HepG2 (cell line): ENCODE data around the gene PPP1R14D. TPM values are rescaled to one million over a fixed set of nuclear protein-coding genes. Genes with fewer than 3 reads are reported as not detected.

Experiments
- BORCS8-MEF2B ChIP-seq: sonication (generic); formaldehyde crosslinking; IDR thresholded peaks from 2 replicates; pipeline ENCODE4 v1.8.0; 2022; ENCODE audit warnings: mild to moderate bottlenecking, missing genetic modification reagents
- GFI1 ChIP-seq: sonication (generic); formaldehyde crosslinking; IDR thresholded peaks from 2 replicates; pipeline ENCODE4 v1.5.0; 2020; ENCODE audit warnings: missing genetic modification reagents, mild to moderate bottlenecking, borderline replicate concordance
- ISX ChIP-seq: sonication (generic); formaldehyde crosslinking; conservative IDR thresholded peaks from 2 replicates; pipeline ENCODE4 v1.5.0; 2020; ENCODE audit warnings: missing genetic modification reagents
- KLF11 ChIP-seq: IDR thresholded peaks from 2 replicates; pipeline ENCODE4 v1.6.1; 2016; ENCODE audit warnings: missing compliant biosample characterization
- MAF1 ChIP-seq: sonication (generic); formaldehyde crosslinking; IDR thresholded peaks from 2 replicates; pipeline ENCODE4 v1.5.0; 2020; ENCODE audit warnings: missing genetic modification reagents, borderline replicate concordance
- POLR2A ChIP-seq, 2 experiments: IDR thresholded peaks; 2 replicates each; pipeline ENCODE4 v1.6.1; 2011; ENCODE audit warnings: low read depth in 2 of 2, low read length in 2 of 2, mild to moderate bottlenecking in 1 of 2, moderate library complexity in 1 of 2; ENCODE audit not compliant: insufficient read depth in 1 of 2
- RAD21 ChIP-seq: fragments of 450-650 bp; formaldehyde crosslinking; IDR thresholded peaks from 2 replicates; pipeline ENCODE4 v1.5.0; 2020; ENCODE audit warnings: mild to moderate bottlenecking
- RBFOX2 ChIP-seq: fragments of 200-400 bp; formaldehyde crosslinking; IDR thresholded peaks from 2 replicates; pipeline ENCODE4 v1.6.1; 2017; ENCODE audit warnings: low read depth, mild to moderate bottlenecking, low read length
- RFX3 ChIP-seq: IDR thresholded peaks from 2 replicates; pipeline ENCODE4 v1.6.1; 2016; ENCODE audit warnings: missing biosample characterization, missing genetic modification reagents
- SOX13 ChIP-seq, 3 experiments: fragments of 450-650 bp in 1 of 3; sonication (generic) in 1 of 3; formaldehyde crosslinking in 1 of 3; IDR thresholded peaks in 2 of 3; conservative IDR thresholded peaks in 1 of 3; 2 replicates each; pipeline versions ENCODE4 v1.5.0 to v1.6.1; 2016 to 2020; ENCODE audit warnings: antibody characterized with exemption in 1 of 3, mild to moderate bottlenecking in 1 of 3, missing compliant biosample characterization in 1 of 3, missing genetic modification reagents in 1 of 3, moderate library complexity in 1 of 3
- ZNF350 ChIP-seq: sonication (generic); formaldehyde crosslinking; IDR thresholded peaks from 2 replicates; pipeline ENCODE4 v1.4.0; 2020; ENCODE audit warnings: mild to moderate bottlenecking, low read depth, missing genetic modification reagents, borderline replicate concordance
- ZNF720 ChIP-seq: sonication (generic); formaldehyde crosslinking; IDR thresholded peaks from 2 replicates; pipeline ENCODE4 v1.4.0; 2020; ENCODE audit warnings: missing genetic modification reagents
- polyA plus RNA-seq, 8 experiments: library from polyadenylated mRNA; depleted of rRNA in 3 of 8; stranded (reverse) in 7 of 8; unstranded in 1 of 8; fragments of >200 nt; fragmentation: Illumina TruSeq in 4 of 8; extraction: Trizol in 4 of 8; gene quantifications; 2 replicates each; pipeline versions ENCODE4 v1.2.1 to v1.2.3, GENCODE V29; 2011 to 2016; ENCODE audit warnings: low read depth in 4 of 8, missing spikeins in 1 of 8, mixed read lengths in 1 of 8; ENCODE audit not compliant: insufficient read depth in 1 of 8
- total RNA-seq, 5 experiments: library from RNA; depleted of rRNA; stranded (reverse); fragments of >200 nt; fragmentation: Illumina TruSeq; extraction: Trizol; gene quantifications; 2 replicates each; pipeline ENCODE4 v1.2.3, GENCODE V29; 2016; ENCODE audit warnings: low read depth in 1 of 5
- TF ChIP-seq, protein P1 (sequence below): sonication (generic); formaldehyde crosslinking; conservative IDR thresholded peaks from 2 replicates; pipeline ENCODE4 v1.4.0; 2020; ENCODE audit warnings: missing genetic modification reagents
- TF ChIP-seq, protein P2 (sequence below): IDR thresholded peaks from 2 replicates; pipeline ENCODE4 v1.6.1; 2012; ENCODE audit warnings: inconsistent platforms

Gene PPP1R14D
- total and polyA plus RNA-seq, 2 of the 13 experiments (the other 11 are each of a cell fraction or from before 2014, with no cell fraction given) = 0.53 to 0.55 TPM

DNA sequence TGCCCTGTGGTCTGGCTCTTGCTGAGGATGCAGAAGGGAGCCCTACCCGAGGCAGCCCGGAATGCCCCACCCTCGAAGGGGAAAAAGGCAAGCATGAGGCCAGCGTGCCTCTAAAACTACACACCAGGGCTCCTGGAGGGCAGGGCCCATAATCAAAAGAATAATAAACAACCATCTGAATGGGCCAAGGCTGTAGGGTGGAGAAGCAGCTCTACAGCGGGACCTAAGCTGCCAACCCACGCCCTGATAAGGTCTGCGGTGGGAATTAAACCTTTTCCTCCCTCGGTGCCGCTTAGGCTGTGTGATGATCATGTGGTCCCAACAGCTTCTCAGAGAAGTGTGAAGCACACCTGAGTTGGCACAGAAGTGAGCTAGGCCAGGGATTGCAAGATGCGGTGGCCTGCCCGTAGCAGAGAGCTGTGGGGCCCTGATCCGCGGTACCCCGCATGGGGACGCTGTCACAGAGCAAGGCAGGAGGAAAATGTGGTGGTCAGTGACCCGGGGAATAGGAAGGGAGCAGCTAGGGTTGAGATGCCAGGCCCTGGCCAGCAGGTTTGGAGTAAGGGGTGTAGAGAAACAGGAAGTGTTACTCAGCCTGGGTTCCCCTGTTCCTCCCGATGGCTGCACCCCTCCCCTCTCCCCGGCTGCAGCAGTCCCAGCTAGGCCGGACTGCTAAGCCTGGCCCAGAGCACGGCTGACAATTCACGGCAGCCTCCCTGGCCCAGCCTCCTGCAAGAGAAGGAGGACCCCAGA, 59.8 kb downstream of the PPP1R14D start (continued):
- TF ChIP-seq ZNF350 = no peak
- no peak for TF ChIP-seq BORCS8-MEF2B (CRISPR knock-in tag)
- TF ChIP-seq ZNF720 (CRISPR knock-in tag) = no peak
- no peak for TF ChIP-seq RFX3 (CRISPR knock-in tag)
- TF ChIP-seq, protein P1, sequence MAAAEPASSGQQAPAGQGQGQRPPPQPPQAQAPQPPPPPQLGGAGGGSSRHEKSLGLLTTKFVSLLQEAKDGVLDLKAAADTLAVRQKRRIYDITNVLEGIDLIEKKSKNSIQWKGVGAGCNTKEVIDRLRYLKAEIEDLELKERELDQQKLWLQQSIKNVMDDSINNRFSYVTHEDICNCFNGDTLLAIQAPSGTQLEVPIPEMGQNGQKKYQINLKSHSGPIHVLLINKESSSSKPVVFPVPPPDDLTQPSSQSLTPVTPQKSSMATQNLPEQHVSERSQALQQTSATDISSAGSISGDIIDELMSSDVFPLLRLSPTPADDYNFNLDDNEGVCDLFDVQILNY = no peak
- TF ChIP-seq SOX13 (IDR thresholded peaks at IDR 0.05) = no peak
- no peak for TF ChIP-seq SOX13 (CRISPR knock-in tag; conservative IDR thresholded peaks at IDR 0.05 in 1 of 2, IDR thresholded peaks at IDR 0.05 in 1 of 2)
- TF ChIP-seq GFI1 (CRISPR knock-in tag) = no peak
- TF ChIP-seq ISX (CRISPR knock-in tag) = no peak
- TF ChIP-seq POLR2A (IDR thresholded peaks at IDR 0.05; ENCODE audit: insufficient read depth in 1 of 2, low read depth in 2 of 2, low read length in 2 of 2) = peak in 1 of 2 experiments; percentile 28; a peak in 1 of 4 replicates
- TF ChIP-seq, protein P2, sequence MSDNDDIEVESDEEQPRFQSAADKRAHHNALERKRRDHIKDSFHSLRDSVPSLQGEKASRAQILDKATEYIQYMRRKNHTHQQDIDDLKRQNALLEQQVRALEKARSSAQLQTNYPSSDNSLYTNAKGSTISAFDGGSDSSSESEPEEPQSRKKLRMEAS = no peak
- no peak for TF ChIP-seq KLF11 (CRISPR knock-in tag)
- no peak for TF ChIP-seq RAD21 (CRISPR knock-in tag)
- TF ChIP-seq MAF1 = no peak
- 0 out of 2 replicates have a peak, but pooled peaks have one; percentile 20 for TF ChIP-seq RBFOX2
